Stomach (tissue), 9 donors: ENCODE measurements around the gene MYDGF. TPM values are rescaled to one million over a fixed set of nuclear protein-coding genes. Genes with fewer than 3 reads are reported as not detected.

Experiments
- DNase-seq, 2 donors: peaks; one replicate each; pipeline versions ENCODE4 v3.0.0 to v3.0.0-alpha.2; 2013 to 2019
- H3K27ac ChIP-seq, 5 donors: fragments of 200-600 bp in 4 of 5; sonication (generic) in 4 of 5; one replicate each; pipeline ENCODE4 v1.5.1; 2013 to 2019; ENCODE audit warnings: mild to moderate bottlenecking in 1 of 5, moderate library complexity in 1 of 5
- H3K27me3 ChIP-seq, 3 donors: fragments of 200-600 bp; sonication (generic); one replicate each; pipeline ENCODE4 v1.5.1; 2017 to 2019; ENCODE audit warnings: mixed run types in 1 of 3
- H3K36me3 ChIP-seq, 4 donors: fragments of 200-600 bp; sonication (generic); 1 replicate in 3 of 4; 2 replicates in 1 of 4; pipeline ENCODE4 v1.5.1; 2016 to 2019
- H3K4me1 ChIP-seq, 4 donors: fragments of 200-600 bp; sonication (generic); one replicate each; pipeline ENCODE4 v1.5.1; 2016 to 2019
- H3K4me3 ChIP-seq, 4 donors: fragments of 200-600 bp; sonication (generic) in 3 of 4; one replicate each; pipeline ENCODE4 v1.5.1; 2016 to 2019; ENCODE audit warnings: mild to moderate bottlenecking in 1 of 4
- H3K9me3 ChIP-seq, 4 donors: fragments of 200-600 bp; sonication (generic); one replicate each; pipeline ENCODE4 v1.5.1; 2016 to 2019
- EP300 ChIP-seq: sonication (generic); formaldehyde crosslinking; IDR thresholded peaks from one replicate; pipeline ENCODE4 v1.6.1; 2017; ENCODE audit warnings: antibody characterized with exemption
- POLR2A ChIP-seq, 4 donors: fragments of 450-650 bp; IDR thresholded peaks; one replicate each; pipeline ENCODE4 v1.6.1; 2016; ENCODE audit warnings: antibody characterized with exemption in 4 of 4, control low read depth in 2 of 4, mild to moderate bottlenecking in 1 of 4, moderate library complexity in 1 of 4
- POLR2AphosphoS5 ChIP-seq, 3 donors: sonication (generic); formaldehyde crosslinking; IDR thresholded peaks; one replicate each; pipeline ENCODE4 v1.6.1; 2016; ENCODE audit warnings: antibody characterized with exemption in 3 of 3
- WGBS, 5 donors: extraction: QIAGEN DNeasy Blood & Tissue Kit in 3 of 5; methylation state at CpG; one replicate each; pipeline versions ENCODE4 v1.1.5 to v1.1.7; 2013 to 2018; 5-methylcytosine and 5-hydroxymethylcytosine counted together
- intact Hi-C: fragments of 100-400 bp; cut with DNase I; formaldehyde crosslinking; loops from one replicate; pipeline ENCODE4 v1.15.1; 2023; ENCODE audit warnings: low total_unique reads
- polyA plus RNA-seq, 3 donors: library from polyadenylated mRNA; stranded (reverse); fragments of 200-250 nt; gene quantifications; one replicate each; pipeline ENCODE4 v1.2.3, GENCODE V29; 2013
- total RNA-seq, 5 donors: library from RNA; depleted of rRNA; stranded (reverse); fragments of >200 nt; gene quantifications; one replicate each; pipeline versions ENCODE4 v1.1.0 to v1.2.3, GENCODE V29; 2014 to 2016
- TF ChIP-seq, protein P1 (sequence below), 7 experiments: fragments of 450-650 bp in 4 of 7; fragments of 200-600 bp in 3 of 7; sonication (generic) in 3 of 7; IDR thresholded peaks; one replicate each; pipeline ENCODE4 v1.5.1; 2016 to 2019; ENCODE audit warnings: antibody characterized with exemption in 7 of 7, control low read depth in 2 of 7, mild to moderate bottlenecking in 1 of 7
- donor health status: healthy with polysubstance abuse.
- donor health status: Bipolar disorder and iron deficiency.
- donor health status: healthy.

MYDGF gene
- total and polyA plus RNA-seq, 8 donors = 41.4 to 86.6 (median 72.3) TPM

DNA sequence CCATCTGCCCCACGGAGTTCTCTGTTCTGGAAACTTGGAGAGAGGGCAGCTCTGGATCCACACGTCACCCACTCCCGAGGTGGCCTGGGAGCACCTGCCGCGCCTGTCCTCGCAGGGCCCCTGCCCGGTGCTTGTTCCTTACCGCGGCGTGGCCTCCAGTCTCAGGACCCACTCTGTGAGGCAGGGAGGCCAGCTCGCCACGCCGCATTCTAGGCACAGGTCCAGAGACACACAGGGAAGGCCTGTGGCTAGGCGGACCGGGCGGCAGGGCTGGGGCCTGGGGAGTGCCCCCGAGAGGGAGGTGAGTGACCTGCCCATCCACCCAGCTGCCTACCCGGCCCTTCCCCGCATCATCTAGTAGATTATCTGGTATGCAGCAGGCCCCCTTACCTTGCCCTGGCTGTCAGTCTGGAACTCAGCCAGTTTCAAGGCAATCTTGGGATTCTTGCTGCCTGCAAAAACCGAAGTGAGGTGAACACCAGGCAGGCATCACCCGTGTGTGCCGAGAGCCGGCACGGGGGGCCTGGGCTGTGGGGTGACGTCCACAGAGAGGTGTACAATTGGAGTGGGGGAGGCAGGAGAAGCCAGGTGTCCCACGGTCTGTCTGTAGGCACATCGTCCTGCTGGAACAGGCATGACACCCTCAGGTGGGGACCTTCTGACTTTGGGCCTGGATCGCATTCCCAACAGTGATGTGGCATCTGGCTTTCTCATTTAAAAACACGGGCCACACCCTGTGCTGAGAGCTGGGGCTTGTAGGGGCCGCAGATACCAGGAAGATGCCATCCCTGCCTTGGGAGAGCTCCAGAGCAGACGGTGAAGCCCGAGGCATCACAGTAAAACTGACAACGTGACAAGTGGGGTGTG is 29.9 kb upstream of the MYDGF start:
- no peak for DNase-seq
- Histone ChIP-seq H3K36me3 (peaks cover 84 to 100% (median 100%) of the 10 kb centered on the region in 4 donors), H3K9me3 (no peaks in the 10 kb centered on the region), H3K4me3 (no peak overlapping the region), H3K4me1 (peaks cover 0 to 12% (median 6%) of the 10 kb centered on the region in 4 donors), H3K27me3 (no peaks in the 10 kb centered on the region), H3K27ac (no peak overlapping the region)
- intact Hi-C loops = no loop called here
- WGBS, 5 donors = 82 to 91% (median 90%) methylated on average over 25 to 33 of the region's 33 CpGs
- TF ChIP-seq POLR2AphosphoS5 (IDR thresholded peaks at IDR 0.05) (no peak), POLR2A (IDR thresholded peaks at IDR 0.05) (no peak), EP300 (no peak)
- TF ChIP-seq, protein P1, sequence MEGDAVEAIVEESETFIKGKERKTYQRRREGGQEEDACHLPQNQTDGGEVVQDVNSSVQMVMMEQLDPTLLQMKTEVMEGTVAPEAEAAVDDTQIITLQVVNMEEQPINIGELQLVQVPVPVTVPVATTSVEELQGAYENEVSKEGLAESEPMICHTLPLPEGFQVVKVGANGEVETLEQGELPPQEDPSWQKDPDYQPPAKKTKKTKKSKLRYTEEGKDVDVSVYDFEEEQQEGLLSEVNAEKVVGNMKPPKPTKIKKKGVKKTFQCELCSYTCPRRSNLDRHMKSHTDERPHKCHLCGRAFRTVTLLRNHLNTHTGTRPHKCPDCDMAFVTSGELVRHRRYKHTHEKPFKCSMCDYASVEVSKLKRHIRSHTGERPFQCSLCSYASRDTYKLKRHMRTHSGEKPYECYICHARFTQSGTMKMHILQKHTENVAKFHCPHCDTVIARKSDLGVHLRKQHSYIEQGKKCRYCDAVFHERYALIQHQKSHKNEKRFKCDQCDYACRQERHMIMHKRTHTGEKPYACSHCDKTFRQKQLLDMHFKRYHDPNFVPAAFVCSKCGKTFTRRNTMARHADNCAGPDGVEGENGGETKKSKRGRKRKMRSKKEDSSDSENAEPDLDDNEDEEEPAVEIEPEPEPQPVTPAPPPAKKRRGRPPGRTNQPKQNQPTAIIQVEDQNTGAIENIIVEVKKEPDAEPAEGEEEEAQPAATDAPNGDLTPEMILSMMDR (IDR thresholded peaks at IDR 0.05) = no peak

DNA sequence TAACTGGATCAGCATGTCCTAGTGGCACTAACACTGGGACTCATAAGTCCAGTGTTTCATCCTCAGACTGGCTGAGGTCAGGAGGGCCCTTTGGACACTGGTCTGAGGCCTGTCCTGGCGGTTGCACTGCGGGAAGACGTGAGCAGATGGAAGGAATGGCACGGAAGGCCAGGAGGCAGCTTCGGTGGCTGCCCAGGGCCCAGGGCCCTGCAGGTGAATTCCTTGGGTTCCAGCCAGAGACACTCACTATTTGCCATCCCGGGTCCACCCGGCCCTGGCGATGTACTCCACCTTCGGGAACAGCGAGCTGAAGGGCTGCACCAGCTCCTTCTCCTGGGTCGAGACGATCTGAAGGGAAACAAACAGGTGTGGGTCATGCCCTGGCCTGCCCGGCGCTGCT is 27.2 kb upstream of the MYDGF start:
- H3K27ac ChIP-seq = peak overlapping the region in 2 of 5 donors; percentile 44 to 48
- intact Hi-C loops = no loop called here
- peaks cover 89 to 100% (median 100%) of the 10 kb centered on the region in 4 donors for H3K36me3 ChIP-seq

GRCh38 chr19:4695224-4695731 is 25.1 kb upstream of the MYDGF start:
- H3K27ac ChIP-seq = peak overlapping the region in 4 of 5 donors; percentile 2 to 70 (median 58)
- H3K4me1 ChIP-seq = peaks cover 0 to 26% (median 11%) of the 10 kb centered on the region in 4 donors
- H3K36me3 ChIP-seq = peaks cover 84 to 100% (median 99%) of the 10 kb centered on the region in 4 donors
- TF ChIP-seq, protein P1 (IDR thresholded peaks at IDR 0.05) = no peak
- no peak for TF ChIP-seq POLR2A (IDR thresholded peaks at IDR 0.05)
- TF ChIP-seq EP300 = no peak
- no peak for TF ChIP-seq POLR2AphosphoS5 (IDR thresholded peaks at IDR 0.05)
- H3K9me3 ChIP-seq = no peaks in the 10 kb centered on the region
- WGBS, 5 donors = 85 to 93% (median 89%) methylated on average over 19 of the region's 19 CpGs
- no peak overlapping the region for H3K4me3 ChIP-seq
- DNase-seq = no peak
- intact Hi-C loops = no loop called here
- H3K27me3 ChIP-seq = no peaks in the 10 kb centered on the region

More for the DNA sequence above, 27.2 kb upstream of the MYDGF start:
- Histone ChIP-seq H3K4me1 (peaks cover 0 to 26% (median 16%) of the 10 kb centered on the region in 4 donors), H3K4me3 (no peak overlapping the region), H3K9me3 (no peaks in the 10 kb centered on the region), H3K27me3 (no peaks in the 10 kb centered on the region)
- TF ChIP-seq POLR2AphosphoS5 (IDR thresholded peaks at IDR 0.05) (no peak), POLR2A (IDR thresholded peaks at IDR 0.05) (no peak), EP300 (no peak)
- TF ChIP-seq, protein P1 (IDR thresholded peaks at IDR 0.05) = no peak
- WGBS, 5 donors = 80 to 94% (median 83%) methylated on average over 7 to 14 of the region's 14 CpGs
- no peak for DNase-seq

DNA sequence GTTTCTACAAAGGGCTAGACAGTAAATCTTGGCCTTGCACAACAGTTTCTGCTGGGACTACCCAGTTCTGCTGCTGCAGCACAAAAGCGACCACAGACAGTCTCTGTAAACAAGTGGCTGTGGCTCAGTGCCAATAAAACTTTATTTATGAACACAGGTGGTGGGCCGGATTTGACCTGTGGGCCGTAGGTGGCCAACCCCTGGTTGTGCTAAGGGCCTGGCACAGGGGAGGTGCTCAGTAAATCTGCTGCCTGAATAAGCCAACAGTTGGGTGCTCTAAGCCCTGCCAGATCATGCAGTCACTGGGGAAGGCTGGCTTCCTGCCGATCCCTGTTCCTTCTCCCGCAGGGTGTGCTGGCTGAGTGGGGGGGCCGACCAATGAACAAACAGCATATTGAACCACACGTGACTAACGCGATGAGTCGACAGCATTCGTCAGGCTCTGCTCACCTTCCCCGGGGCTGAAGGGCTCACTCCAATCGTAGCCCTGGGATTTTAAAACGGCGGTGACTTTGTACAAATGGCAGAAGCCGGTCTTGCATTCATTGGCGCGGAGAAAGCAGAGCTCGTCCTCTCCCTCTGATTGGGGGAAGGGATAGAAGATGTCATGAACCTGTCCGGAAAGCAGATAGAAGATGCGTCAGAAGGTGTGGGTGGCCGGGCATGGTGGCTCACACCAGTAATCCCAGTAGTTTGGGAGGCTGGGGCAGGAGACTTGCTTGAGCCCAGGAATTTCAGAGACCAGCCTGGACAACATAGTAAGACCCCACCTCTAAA is 24.3 kb upstream of the MYDGF start:
- WGBS, 5 donors = 86 to 91% (median 86%) methylated on average over 22 of the region's 22 CpGs
- peak overlapping the region in 4 of 5 donors; percentile 2 to 70 (median 58) for H3K27ac ChIP-seq
- intact Hi-C loops = no loop called here
- H3K4me1 ChIP-seq = peaks cover 0 to 26% (median 11%) of the 10 kb centered on the region in 4 donors
- peak in 1 of 2 donors; percentile 77 for DNase-seq
- no peaks in the 10 kb centered on the region for H3K9me3 ChIP-seq
- H3K27me3 ChIP-seq = no peaks in the 10 kb centered on the region
- H3K36me3 ChIP-seq = peaks cover 84 to 100% (median 99%) of the 10 kb centered on the region in 4 donors
- no peak overlapping the region for H3K4me3 ChIP-seq
- no peak for TF ChIP-seq EP300
- TF ChIP-seq, protein P1 (IDR thresholded peaks at IDR 0.05) = no peak
- no peak for TF ChIP-seq POLR2A (IDR thresholded peaks at IDR 0.05)
- TF ChIP-seq POLR2AphosphoS5 (IDR thresholded peaks at IDR 0.05) = no peak
